Neuronal stem cell (in vitro differentiated cells): Measurements from ENCODE around the gene S100A5.

Experiments used
- DNase-seq: peaks from one replicate; pipeline ENCODE4 v3.0.0-alpha.2; 2013; ENCODE audit warnings: low spot score
- H2AFZ ChIP-seq: one replicate; pipeline ENCODE4 v1.6.1; 2013; ENCODE audit warnings: mild to moderate bottlenecking, low read length, inconsistent platforms
- H2AK5ac ChIP-seq: 2 replicates; pipeline ENCODE4 v1.6.1; 2013; ENCODE audit warnings: low read depth, mild to moderate bottlenecking, inconsistent platforms, low read length, moderate library complexity, mixed read lengths
- H2BK120ac ChIP-seq: 2 replicates; pipeline ENCODE4 v1.6.1; 2013; ENCODE audit warnings: low read depth, mild to moderate bottlenecking, inconsistent platforms, low read length, moderate library complexity, mixed read lengths
- H2BK12ac ChIP-seq: one replicate; pipeline ENCODE4 v1.6.1; 2013; ENCODE audit warnings: low read length, inconsistent platforms
- H2BK15ac ChIP-seq: 2 replicates; pipeline ENCODE4 v1.6.1; 2013; ENCODE audit warnings: mild to moderate bottlenecking, low read length, inconsistent platforms, mixed read lengths
- H2BK5ac ChIP-seq: one replicate; pipeline ENCODE4 v1.6.1; 2013; ENCODE audit warnings: inconsistent platforms, mild to moderate bottlenecking, low read length, moderate library complexity
- H3K14ac ChIP-seq: one replicate; pipeline ENCODE4 v1.6.1; 2013; ENCODE audit warnings: low read length, inconsistent platforms
- H3K18ac ChIP-seq: 2 replicates; pipeline ENCODE4 v1.6.1; 2013; ENCODE audit warnings: low read length, inconsistent platforms
- H3K23ac ChIP-seq: 2 replicates; pipeline ENCODE4 v1.6.1; 2013; ENCODE audit warnings: low read depth, mild to moderate bottlenecking, mixed read lengths, low read length, inconsistent platforms; ENCODE audit not compliant: poor library complexity
- H3K27ac ChIP-seq: replicated peaks from 3 replicates; pipeline ENCODE4 v1.5.1; 2013; ENCODE audit warnings: low read length, inconsistent platforms
- H3K27me3 ChIP-seq, 3 experiments: 2 replicates each; pipeline ENCODE4 v1.6.1; 2013; ENCODE audit warnings: low read length in 3 of 3, mild to moderate bottlenecking in 2 of 3, inconsistent platforms in 1 of 3, low read depth in 1 of 3, mixed read lengths in 1 of 3, moderate library complexity in 1 of 3; ENCODE audit not compliant: control insufficient read depth in 3 of 3, insufficient read depth in 3 of 3
- H3K36me3 ChIP-seq, 2 donors: replicated peaks in 1 of 2; 2 replicates each; pipeline ENCODE4 v1.6.1; 2013; ENCODE audit warnings: low read length in 2 of 2; ENCODE audit not compliant: control insufficient read depth in 2 of 2, insufficient read depth in 2 of 2
- H3K4ac ChIP-seq: 2 replicates; pipeline ENCODE4 v1.6.1; 2013; ENCODE audit warnings: inconsistent platforms, mild to moderate bottlenecking, low read length, moderate library complexity
- H3K4me1 ChIP-seq, 2 donors: 1 replicate in 1 of 2; 2 replicates in 1 of 2; pipeline ENCODE4 v1.6.1; 2013; ENCODE audit warnings: low read length in 2 of 2, low read depth in 1 of 2; ENCODE audit not compliant: control insufficient read depth in 2 of 2, insufficient read depth in 1 of 2
- H3K4me2 ChIP-seq: one replicate; pipeline ENCODE4 v1.6.1; 2013; ENCODE audit warnings: mild to moderate bottlenecking, low read length, inconsistent platforms; ENCODE audit not compliant: insufficient read depth, poor library complexity, severe bottlenecking
- H3K4me3 ChIP-seq, 2 donors: 2 replicates each; pipeline ENCODE4 v1.5.1; 2013; ENCODE audit warnings: low read length in 2 of 2, mild to moderate bottlenecking in 2 of 2, inconsistent platforms in 1 of 2, moderate library complexity in 1 of 2
- H3K79me1 ChIP-seq: one replicate; pipeline ENCODE4 v1.6.1; 2013; ENCODE audit warnings: low read depth, mild to moderate bottlenecking, inconsistent platforms, low read length, moderate library complexity
- H3K9ac ChIP-seq: one replicate; pipeline ENCODE4 v1.6.1; 2013; ENCODE audit warnings: mild to moderate bottlenecking, low read depth, low read length, inconsistent platforms; ENCODE audit not compliant: poor library complexity
- H3K9me3 ChIP-seq, 2 donors: replicated peaks in 1 of 2; 2 replicates each; pipeline versions ENCODE3 to v1.6.1; 2013; ENCODE audit warnings: low read length in 2 of 2, mild to moderate bottlenecking in 2 of 2, inconsistent platforms in 1 of 2, low read depth in 1 of 2, mixed read lengths in 1 of 2, moderate library complexity in 1 of 2; ENCODE audit not compliant: control insufficient read depth in 2 of 2, insufficient read depth in 1 of 2
- H4K8ac ChIP-seq: one replicate; pipeline ENCODE4 v1.6.1; 2013; ENCODE audit warnings: low read depth, mild to moderate bottlenecking, inconsistent platforms, low read length, moderate library complexity
- H4K91ac ChIP-seq: one replicate; pipeline ENCODE4 v1.6.1; 2013; ENCODE audit warnings: low read length, low read depth, mild to moderate bottlenecking, inconsistent platforms; ENCODE audit not compliant: poor library complexity
- WGBS, 2 donors: extraction: QIAGEN DNeasy Blood & Tissue Kit; methylation state at CpG; one replicate each; pipeline ENCODE4 v1.1.7; 2013; ENCODE audit warnings: missing lambda C conversion rate in 2 of 2, mixed read lengths in 1 of 2; ENCODE audit not compliant: insufficient read length in 2 of 2, insufficient replicate concordance in 1 of 2; ENCODE audit errors: extremely low coverage in 2 of 2; 5-methylcytosine and 5-hydroxymethylcytosine counted together

S100A5 gene

GRCh38 chr1:153550827-153551500 is 10.2 kb upstream of the S100A5 start:
- Histone ChIP-seq H3K9me3 (no peaks in the 10 kb centered on the region), H3K4me3 (no peak overlapping the region), H3K23ac (no peak overlapping the region), H3K4ac (no peak overlapping the region), H3K4me1 (peaks cover 3 to 21% of the 10 kb centered on the region in 2 donors), H2AFZ (no peak overlapping the region), H3K36me3 (no peaks in the 10 kb centered on the region), H3K9ac (peak overlapping the region; percentile 32), H4K8ac (no peak overlapping the region), H3K79me1 (no peaks in the 10 kb centered on the region), H2BK15ac (no peak overlapping the region), H2BK120ac (no peak overlapping the region), H3K4me2 (no peak overlapping the region), H3K14ac (no peak overlapping the region), H2AK5ac (no peak overlapping the region), H3K18ac (no peak overlapping the region), H3K27ac (no peak overlapping the region), H4K91ac (no peak overlapping the region), H2BK5ac (no peak overlapping the region), H2BK12ac (no peak overlapping the region), H3K27me3 (peaks cover 0 to 30% (median 0%) of the 10 kb centered on the region in 3 experiments)
- WGBS, 2 donors = no CpG with 5 or more reads among the region's 10 CpGs
- DNase-seq = no peak

DNA sequence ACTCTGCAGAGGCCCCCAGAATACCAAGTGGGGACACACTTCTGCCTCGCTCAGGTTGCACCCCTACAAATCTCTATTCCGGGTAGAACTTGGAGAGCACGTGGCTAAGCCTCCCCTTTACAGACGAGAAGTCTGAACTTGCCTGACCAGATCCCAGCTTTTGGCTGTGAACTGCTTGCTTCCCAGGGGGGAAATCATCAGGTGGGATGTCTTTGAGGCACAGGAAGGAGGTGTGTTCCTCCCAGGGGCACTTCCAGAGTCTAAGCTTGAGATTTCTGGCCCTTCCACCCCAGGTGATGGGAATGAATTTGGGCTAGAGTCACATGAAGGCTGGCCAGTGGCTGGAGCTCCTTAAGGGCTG is 9.6 kb upstream of the S100A5 start:
- no peak overlapping the region for H3K23ac ChIP-seq
- H3K27ac ChIP-seq = no peak overlapping the region
- peaks cover 6 to 27% of the 10 kb centered on the region in 2 donors for H3K4me1 ChIP-seq
- H3K9me3 ChIP-seq = no peaks in the 10 kb centered on the region
- no peak overlapping the region for H3K9ac ChIP-seq
- peaks cover 0 to 30% (median 0%) of the 10 kb centered on the region in 3 experiments for H3K27me3 ChIP-seq
- H3K4me3 ChIP-seq = no peak overlapping the region
- H2BK15ac ChIP-seq = no peak overlapping the region
- no peak overlapping the region for H2AK5ac ChIP-seq
- H3K14ac ChIP-seq = no peak overlapping the region
- H3K79me1 ChIP-seq = no peaks in the 10 kb centered on the region
- H2BK12ac ChIP-seq = no peak overlapping the region
- no peaks in the 10 kb centered on the region for H3K36me3 ChIP-seq
- H2BK120ac ChIP-seq = no peak overlapping the region
- H3K4ac ChIP-seq = no peak overlapping the region
- no peak overlapping the region for H2AFZ ChIP-seq
- no peak overlapping the region for H4K8ac ChIP-seq
- no peak overlapping the region for H2BK5ac ChIP-seq
- no peak overlapping the region for H4K91ac ChIP-seq
- H3K4me2 ChIP-seq = no peak overlapping the region
- no peak for DNase-seq
- H3K18ac ChIP-seq = peak overlapping the region; percentile 15
- WGBS, 2 donors = no CpG with 5 or more reads among the region's 4 CpGs

DNA sequence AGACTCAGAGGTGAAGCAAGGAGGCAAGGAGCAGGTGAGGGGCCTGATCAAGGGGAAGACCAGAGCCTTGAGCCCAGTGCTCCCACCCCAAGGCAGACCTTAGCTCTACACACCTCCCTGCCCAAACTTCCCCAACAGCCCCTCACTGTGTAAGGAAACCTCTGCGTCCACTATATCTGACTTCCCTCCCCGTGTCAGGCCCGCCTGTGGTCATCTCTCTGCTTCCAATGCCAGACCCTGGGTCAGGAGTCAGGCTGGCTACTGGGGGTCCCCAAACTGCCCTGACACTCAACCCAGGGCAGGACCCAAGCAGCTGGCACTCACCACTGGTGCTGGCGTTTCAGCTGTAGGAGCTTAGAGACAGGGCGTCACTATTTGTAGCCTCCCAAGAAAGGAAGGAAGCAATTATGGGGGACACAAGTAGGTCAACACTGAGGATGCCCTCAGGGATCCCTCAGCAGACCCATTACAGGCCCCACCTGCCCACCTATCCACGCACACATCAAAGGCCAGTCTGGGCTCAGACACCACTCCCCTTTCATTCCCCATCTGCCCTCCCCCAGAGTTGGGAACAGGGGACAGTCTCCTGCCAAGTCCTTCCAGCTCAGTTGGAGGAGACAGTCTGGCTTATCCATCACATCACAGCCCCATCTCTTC is 9.1 kb upstream of the S100A5 start:
- no peak overlapping the region for H3K4me3 ChIP-seq
- no peak overlapping the region for H2BK5ac ChIP-seq
- DNase-seq = no peak
- peaks cover 0 to 30% (median 0%) of the 10 kb centered on the region in 3 experiments for H3K27me3 ChIP-seq
- no CpG with 5 or more reads among the region's 6 CpGs for WGBS, 2 donors
- H3K4me1 ChIP-seq = peaks cover 10 to 30% of the 10 kb centered on the region in 2 donors
- no peak overlapping the region for H3K9ac ChIP-seq
- H3K18ac ChIP-seq = peak overlapping the region; percentile 20
- no peak overlapping the region for H2BK15ac ChIP-seq
- no peak overlapping the region for H2AFZ ChIP-seq
- no peak overlapping the region for H2BK120ac ChIP-seq
- no peak overlapping the region for H4K91ac ChIP-seq
- H3K79me1 ChIP-seq = no peaks in the 10 kb centered on the region
- no peak overlapping the region for H3K23ac ChIP-seq
- no peak overlapping the region for H3K4me2 ChIP-seq
- peak overlapping the region; percentile 53 for H2AK5ac ChIP-seq
- H3K9me3 ChIP-seq = no peaks in the 10 kb centered on the region
- H3K4ac ChIP-seq = no peak overlapping the region
- H4K8ac ChIP-seq = no peak overlapping the region
- no peak overlapping the region for H3K14ac ChIP-seq
- no peak overlapping the region for H2BK12ac ChIP-seq
- no peak overlapping the region for H3K27ac ChIP-seq
- no peaks in the 10 kb centered on the region for H3K36me3 ChIP-seq
